LNCaP clone FGC (cell line): ENCODE results near the gene ZNF497.

Source experiments
- DNase-seq: peaks from one replicate; pipeline ENCODE4 v3.0.0-alpha.2; 2011; ENCODE audit warnings: low read depth
- H3K4me3 ChIP-seq: 2 replicates; pipeline ENCODE4 v1.5.1; 2011; ENCODE audit warnings: mild to moderate bottlenecking, low read depth, low read length, control low read depth
- CTCF ChIP-seq: IDR thresholded peaks from 2 replicates; pipeline ENCODE4 v1.5.1; 2012; ENCODE audit warnings: mild to moderate bottlenecking; ENCODE audit not compliant: control insufficient read depth, insufficient read depth; ENCODE audit errors: extremely low read depth

ZNF497 gene

DNA sequence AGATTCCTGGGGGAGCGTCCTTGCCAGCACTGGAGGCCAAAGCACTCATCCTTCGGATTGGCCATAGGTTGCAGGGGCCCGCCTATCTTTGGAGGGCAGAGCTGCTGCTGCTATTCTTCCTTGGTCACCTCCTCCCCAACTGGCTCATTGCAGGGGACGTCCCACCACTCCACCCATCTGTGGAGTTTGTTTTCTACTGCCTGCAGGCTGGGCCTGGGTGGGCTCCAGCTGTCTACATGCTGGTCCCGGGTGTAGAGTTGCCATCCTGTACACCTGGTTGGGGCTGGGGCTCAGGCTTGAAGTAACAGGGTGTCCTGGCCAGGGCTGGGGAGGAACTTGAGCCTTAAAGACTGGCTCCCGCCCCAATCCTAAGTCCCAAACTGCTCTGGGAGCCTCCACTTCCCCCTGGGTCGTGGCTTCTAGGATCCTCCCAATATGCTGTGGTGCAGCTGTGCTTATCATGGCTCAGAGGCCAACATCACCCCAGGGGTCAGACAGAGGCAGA lies 35.0 kb upstream of the ZNF497 start:
- TF ChIP-seq CTCF: no peak
- no peak overlapping the region for H3K4me3 ChIP-seq
- DNase-seq: no peak

- TF ChIP-seq CTCF: no peak
- DNase-seq: no peak
- H3K4me3 ChIP-seq: no peak overlapping the region
Measured at GRCh38 chr19:58396691-58397532, 34.4 kb upstream of the ZNF497 start.

DNA sequence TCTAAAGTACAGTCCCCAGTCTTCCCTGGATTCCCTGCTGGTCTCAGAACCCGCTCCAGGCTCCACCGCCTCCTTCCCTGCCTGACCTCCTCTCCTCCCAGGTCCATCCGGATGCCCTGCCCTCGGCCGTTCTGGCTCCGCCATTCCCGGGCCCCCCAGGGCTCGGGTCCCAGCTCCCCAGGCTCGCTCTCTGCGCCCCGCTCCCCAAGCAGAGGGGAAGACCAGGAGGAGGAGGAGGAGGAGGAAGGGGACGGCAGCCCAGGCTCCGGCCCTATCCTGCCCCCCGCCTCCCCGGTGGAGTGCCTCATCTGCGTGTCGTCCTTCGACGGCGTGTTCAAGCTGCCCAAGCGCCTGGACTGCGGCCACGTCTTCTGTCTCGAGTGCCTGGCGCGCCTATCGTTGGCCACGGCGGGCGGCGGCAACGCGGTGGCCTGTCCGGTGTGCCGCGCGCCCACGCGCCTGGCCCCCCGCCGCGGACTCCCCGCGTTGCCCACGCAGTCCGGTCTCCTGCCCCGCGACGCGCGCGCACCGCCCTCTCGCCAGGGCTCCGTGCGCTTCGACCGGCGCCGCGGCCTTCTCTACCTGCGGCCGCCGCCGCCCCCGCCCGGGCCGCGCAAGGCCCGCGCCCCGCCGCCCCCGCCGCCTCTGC lies 33.6 kb upstream of the ZNF497 start:
- no peak for DNase-seq
- H3K4me3 ChIP-seq: peak overlapping the region; percentile 56

DNA sequence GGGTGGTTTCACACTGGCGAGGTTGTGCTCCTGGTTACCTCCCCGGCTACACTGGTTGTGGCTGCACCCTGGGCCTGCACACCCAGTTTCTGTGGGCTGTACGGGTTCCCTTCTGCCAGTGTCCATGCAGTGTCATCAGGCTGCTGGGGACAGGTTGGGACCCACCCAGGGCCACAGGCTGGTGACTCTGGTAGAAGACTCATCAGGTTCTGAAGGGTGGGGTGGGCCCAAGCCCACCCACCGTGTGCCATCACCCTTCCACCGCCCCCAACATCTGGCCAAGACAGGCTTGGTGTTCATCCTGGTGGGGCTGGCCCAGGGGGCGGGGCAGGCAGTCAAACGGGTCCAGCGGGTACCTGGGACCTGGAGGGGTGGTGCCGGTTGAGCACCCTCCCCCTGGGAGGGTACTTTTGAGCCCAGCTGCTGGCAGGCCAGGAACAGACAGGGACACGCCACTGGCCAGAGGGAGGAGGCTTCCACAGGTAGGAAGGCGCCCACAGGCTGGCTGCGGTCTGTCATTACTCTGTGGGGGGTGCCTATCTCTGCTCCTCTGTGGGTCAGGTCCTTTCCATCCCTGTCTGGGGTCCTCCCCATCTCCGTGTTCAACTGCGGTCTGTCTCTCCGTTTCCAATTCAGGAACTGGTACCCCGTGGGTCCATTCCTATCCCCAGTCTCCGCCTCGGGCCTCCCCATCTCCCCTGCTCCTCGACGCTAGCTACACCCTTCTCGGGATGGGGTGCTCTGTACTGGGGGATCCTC lies 32.8 kb upstream of the ZNF497 start, which contains the start of gene RNF225:
TSS of gene RNF225 (plus strand) at position 437 of the 759 bp plus-strand sequence. CDS start 434 bp downstream, outside the sequence.
- DNase-seq: peak; percentile 77
- no peak for TF ChIP-seq CTCF
- peak within 1 kb of the TSS; percentile 56 for H3K4me3 ChIP-seq

More for the DNA sequence above, 33.6 kb upstream of the ZNF497 start:
- TF ChIP-seq CTCF: no peak

DNA sequence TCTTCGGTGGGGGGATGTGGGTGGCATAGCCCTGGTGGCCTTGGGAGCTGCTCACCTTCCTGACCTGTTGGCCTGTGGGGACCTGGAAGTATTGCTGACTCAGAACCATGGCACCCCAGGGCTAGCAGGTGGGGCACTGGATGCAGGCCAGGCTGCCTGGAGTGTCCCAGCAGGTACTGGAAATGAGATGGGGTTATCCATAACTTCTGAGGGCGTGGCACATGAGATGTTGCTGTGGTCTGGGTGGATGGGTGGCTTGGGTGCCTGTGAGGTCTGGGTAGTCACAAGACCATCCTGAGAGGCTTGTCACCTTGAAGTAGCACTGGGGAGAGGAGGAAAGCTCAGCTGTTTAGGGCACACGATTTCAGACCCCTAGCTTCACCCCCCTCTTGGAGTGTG lies 32.3 kb upstream of the ZNF497 start:
- H3K4me3 ChIP-seq: no peak overlapping the region
- no peak for TF ChIP-seq CTCF
- no peak for DNase-seq

GRCh38 chr19:58393725-58394033 lies 31.1 kb upstream of the ZNF497 start:
- DNase-seq: no peak
- no peak for TF ChIP-seq CTCF

More at GRCh38 chr19:58393725-58394033, 31.1 kb upstream of the ZNF497 start:
- H3K4me3 ChIP-seq: no peak overlapping the region
